Measurements from ENCODE around the gene MICAL1.
A peak's percentile ranks its signal among the peaks of the same experiment; 100 is the strongest.

MICAL1 gene

DNA sequence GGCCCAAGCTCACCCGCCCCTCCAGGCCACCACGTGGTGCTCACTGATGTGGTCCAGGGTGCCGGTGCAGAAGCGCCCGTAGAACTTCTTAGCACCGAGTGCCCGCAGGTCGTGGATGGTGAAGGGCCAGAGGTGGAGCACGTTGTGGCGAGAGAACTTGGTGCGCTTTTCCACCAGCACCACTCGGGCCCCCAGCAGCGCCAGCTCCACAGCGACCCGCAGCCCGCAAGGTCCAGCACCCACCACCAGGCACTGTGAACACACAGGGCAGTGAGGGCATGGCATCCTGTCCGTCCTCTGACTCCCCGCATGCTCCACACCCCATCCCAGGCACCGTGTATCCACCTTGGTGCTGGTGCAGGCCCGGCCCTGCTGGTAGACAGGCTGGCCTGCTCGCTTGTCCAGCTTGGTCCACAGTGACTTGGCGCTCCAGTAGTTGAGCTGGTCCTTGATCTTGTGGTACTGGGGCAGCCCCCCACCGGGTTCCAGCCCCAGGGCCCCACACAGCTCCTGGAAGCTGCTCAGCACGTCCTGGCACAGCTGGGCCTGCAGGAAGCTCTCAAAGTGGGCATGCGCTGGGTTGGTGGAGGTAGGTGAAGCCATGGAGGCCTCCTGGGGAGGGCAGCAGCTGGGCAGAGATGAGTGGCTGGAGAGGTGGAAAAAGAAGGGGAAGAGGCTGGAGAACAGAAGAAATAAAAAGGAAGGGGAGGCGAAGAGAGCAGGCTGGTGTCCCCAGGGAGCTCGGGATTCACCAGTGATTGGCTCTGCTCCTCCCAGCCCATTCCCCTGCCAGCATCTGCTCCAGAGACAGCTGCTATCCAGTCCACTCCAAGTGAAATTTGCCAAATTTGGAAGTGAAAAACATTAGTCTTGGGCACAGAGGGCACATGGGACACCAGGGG lies 1.7 kb downstream of the MICAL1 start:
- DNase-seq (ENCODE audit: low spot score): no peak

GRCh38 chr6:109453156-109453555 lies 2.4 kb downstream of the MICAL1 start:
- DNase-seq (ENCODE audit: low spot score): no peak

DNA sequence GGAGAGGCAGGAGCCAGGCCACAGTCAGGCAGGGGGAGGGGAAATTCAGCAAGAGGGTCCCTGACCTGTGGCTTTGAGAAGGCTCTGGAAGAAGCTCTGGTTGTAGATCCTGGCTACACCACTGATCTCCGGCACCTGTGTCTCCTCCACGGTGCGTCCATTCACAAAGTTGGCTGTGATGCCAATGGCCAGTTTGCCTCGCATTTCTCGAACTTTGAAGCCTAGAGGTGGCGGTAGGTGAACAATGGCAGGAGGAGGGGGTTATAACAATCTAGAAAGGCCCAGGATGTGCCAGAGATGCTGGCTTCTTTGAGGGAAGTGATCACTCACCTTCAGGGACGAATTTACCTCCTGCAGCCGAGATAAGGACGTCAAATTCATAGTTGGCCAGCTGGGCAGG lies 3.4 kb downstream of the MICAL1 start:
- no peak for DNase-seq (ENCODE audit: low spot score)

DNA sequence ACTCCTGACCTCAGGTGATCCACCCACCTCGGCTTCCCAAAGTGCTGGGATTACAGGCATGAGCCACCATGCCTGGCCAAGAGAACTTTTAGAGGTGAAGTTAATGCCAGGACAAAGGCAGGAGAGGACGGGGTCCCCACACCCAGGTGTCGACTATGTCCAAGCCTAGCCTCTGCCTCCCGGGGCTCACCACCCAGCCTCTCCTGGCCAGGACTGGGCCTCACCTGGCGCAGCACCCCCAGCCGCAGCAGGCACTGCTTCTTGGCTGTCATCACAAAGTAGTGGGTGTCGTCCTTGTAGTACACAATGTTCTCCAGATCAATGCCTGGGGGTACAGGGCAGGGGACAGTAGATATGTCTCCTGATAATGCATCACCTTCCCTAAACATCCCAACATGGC lies 4.2 kb downstream of the MICAL1 start:
- DNase-seq (ENCODE audit: low spot score): no peak

DNA sequence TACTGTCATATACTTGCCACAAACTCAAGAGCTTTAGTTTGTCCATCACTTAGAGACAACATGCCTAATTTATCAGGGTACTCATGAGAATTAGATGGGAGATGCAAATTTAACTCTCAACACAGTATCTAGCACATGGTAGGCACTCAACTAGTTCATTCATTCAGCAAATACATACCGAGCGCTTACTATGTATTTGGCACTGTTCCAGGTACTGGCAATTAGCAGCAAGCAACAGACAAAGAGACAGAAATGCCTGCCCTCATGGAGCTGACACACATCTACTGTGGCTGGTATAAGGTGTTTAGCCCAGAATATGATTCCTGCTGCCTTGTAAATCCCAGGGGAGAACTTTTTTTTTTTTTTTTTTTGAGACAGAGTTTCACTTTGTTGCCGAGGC lies 4.8 kb downstream of the MICAL1 start:
- peak; percentile 32 for DNase-seq (ENCODE audit: low spot score)

DNA sequence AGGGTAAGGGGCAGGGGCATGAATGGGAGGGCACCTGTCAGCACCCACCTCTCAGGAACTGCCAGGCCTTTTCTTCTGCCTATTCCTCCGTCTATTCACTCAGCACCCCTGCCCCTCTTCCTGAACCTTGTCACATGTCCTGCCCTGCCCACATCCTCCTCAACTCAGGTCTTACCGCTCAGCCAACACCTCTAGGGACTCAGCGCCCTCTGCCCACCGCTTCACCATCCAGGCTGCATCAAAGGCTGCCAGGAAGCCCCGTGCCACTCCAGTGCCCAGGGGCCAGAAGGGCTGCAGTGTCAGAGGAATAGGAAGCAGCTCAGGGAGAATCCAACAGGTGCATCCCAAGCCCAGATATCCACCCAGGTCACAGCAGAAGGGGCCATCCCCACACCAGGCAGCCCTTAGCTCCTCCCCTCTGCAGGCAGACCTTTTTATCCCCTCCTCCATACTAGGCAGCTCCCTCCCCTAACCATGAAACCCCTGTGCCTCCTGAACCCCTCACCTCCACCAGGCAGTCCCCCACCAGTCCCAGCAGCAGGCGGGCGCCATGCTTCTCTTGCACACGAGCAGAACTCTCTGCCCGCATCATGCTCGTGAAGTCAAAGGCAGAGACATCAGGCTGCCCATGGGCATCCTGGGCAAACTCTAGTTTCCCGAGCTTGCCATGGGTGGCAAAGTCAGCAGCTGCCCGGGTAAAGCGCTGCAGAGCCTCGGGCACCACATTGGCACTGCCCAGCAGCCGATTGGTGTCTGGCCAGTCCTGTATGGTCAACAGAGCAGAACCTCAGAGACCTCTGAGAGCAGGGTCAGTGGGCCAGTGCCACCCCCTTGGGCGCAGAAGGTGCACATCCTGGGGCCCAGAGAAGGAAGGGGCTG lies 5.5 kb downstream of the MICAL1 start:
- DNase-seq (ENCODE audit: low spot score): no peak

DNA sequence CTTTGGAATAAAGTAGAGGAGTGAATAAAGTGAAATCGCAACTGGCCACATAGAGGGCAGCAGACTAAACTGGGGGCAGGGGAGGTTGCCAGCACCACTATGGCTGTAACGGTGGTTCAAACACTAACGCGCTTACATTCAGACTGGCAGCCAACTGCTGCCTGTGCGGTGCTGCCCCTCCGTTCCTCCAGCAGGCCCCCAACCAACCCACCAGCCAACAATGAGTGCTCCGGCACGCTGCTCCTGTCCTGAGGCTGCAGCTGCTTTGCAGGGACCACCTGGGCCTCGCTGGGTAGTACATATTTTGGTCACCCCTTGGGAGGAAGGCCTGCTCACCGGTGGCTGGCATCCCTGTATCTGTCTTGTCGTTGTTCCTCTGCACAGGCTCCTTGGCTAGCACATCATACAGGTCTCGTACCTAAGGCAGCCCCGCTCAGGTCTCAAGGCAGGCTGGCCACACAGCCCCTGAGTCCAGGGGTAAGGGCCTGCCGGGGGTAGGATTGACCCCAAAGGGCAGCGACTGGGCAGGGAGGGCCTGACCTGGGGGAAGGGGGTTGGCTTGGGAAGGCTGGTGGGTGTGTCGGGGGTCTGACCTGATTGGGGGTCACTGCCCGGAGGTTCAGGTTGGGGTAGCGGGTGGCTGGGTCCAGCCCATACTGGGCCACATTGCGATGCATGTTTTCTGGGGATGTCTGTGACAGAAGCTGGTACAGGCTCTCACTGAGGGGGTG lies 6.3 kb downstream of the MICAL1 start:
- no peak for DNase-seq (ENCODE audit: low spot score)

DNA sequence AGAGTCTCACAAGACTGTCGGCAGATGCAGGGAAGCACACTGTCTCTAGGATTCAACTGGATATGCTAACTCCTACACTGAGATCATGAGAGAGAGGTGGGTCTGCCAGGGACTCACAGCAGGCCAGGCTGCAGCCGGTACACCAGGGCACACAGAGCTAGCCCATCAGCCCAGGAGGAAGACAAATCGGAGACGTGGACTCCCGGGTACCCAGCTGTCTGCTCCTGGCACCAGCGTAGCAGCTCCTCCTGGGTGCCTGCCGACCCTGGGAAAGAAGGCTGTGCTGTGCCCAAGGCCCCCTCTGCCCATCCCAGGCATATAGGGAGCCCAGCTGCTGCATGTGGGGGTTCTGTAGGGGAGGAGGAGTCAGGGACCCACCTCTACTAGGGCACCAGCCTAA lies 7.0 kb downstream of the MICAL1 start:
- DNase-seq (ENCODE audit: low spot score): no peak

- no peak for DNase-seq (ENCODE audit: low spot score)
These were observed 7.6 kb downstream of the MICAL1 start for GRCh38 chr6:109447878-109448555.

GRCh38 chr6:109447087-109447486 lies 8.5 kb downstream of the MICAL1 start:
- no peak for DNase-seq (ENCODE audit: low spot score)

GRCh38 chr6:109446541-109446940 lies 9.0 kb downstream of the MICAL1 start:
- DNase-seq (ENCODE audit: low spot score): no peak

GRCh38 chr6:109446072-109446471 lies 9.5 kb downstream of the MICAL1 start:
- DNase-seq (ENCODE audit: low spot score): no peak

GRCh38 chr6:109445382-109445781 lies 10.2 kb downstream of the MICAL1 start:
- DNase-seq (ENCODE audit: low spot score): no peak

GRCh38 chr6:109443425-109443950 lies 12.1 kb downstream of the MICAL1 start:
- DNase-seq (ENCODE audit: low spot score): no peak

DNA sequence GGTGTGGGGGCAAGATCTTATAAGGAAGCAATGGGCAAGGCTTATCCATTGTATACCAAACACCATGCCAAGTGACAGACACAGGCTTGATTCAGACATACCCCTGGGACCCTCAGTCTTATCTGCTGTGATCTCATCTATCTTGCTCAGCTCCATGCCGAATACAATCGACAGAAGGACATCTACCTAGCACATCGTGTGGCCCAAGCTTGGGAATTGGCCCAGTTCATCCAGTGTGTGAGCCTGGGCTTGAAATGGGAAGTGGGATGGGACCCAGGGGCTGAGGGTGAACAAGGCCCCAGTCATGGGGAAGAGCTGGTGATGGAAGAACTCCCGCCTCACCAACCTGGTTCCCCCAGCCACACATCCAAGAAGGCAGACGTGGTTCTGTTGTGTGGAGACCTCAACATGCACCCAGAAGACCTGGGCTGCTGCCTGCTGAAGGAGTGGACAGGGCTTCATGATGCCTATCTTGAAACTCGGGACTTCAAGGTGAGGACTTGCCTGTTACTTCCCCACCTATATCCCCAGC lies 13.1 kb downstream of the MICAL1 start:
- DNase-seq (ENCODE audit: low spot score): no peak

DNA sequence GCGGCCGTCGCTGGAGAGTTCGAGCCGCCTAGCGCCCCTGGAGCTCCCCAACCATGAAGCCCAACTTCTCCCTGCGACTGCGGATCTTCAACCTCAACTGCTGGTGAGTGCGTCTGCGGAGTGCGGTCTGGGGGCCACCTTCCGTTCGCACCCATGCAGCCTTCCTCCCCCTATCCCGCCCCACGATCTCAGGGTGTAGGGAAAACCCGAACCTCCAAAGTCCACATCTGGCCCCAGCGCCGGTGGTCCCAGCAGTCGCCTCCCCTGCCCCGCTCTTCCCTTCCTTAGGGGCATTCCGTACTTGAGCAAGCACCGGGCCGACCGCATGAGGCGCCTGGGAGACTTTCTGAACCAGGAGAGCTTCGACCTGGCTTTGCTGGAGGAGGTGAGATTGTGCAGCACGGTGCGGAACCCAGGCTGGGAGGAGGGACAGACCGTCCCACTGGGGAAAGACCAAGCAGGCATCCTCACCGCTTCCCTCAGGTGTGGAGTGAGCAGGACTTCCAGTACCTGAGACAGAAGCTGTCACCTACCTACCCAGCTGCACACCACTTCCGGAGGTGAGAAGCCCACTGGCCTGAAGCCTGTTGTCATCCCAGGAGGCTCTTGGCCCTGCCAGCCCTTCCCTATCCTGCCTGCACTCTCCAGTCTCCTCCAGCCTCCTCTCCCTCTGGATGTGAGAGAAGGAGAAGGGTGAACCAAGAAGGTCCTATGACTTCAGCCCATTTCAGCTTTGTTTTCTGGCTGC lies 14.3 kb downstream of the MICAL1 start:
- peak; percentile 67 for DNase-seq (ENCODE audit: low spot score)

DNA sequence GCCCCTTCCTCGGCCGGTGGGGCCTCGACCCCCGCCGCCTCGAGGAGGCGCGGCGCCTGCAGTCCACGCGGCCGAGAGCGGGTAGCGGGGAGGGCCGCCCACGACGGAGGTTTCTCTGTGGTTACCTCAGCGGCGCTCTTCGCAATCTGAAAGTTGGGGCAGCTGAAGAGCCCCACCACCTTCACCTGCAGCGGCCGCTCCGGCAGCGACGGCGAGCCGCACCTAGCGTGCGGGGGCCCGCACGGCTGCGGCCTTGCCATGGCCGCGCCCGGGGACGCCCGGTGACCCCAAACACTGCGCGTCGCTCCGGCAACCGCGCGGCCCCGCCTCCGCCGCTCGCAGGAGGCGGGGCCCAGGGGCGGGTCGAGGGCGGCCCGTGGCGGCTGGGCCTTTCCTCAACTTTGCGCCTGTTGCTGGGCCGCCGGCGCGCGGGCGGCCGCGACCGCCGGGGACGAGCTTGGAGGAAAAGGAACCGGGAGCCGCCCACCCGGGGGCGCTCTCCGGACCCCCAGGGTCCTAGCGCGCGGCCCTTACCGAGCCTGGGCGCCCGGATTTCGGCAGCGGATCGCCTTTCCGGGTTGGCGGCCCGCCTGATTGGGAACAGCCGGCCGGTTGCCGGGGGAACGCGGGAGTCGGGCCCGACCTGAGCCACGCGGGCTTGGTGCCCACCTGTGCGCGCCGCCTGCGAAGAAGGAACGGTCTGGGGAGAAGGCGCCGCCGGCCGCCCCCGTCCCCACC lies 15.1 kb downstream of the MICAL1 start, which contains the start of the genes PPIL6 and SMPD2:
Gene PPIL6, minus strand, starts transcription at position 298 of the 738 bp plus-strand sequence. Its CDS starts 38 bp downstream, at position 260.
Gene SMPD2, plus strand, starts transcription at position 394 of the 738 bp plus-strand sequence. CDS start 398 bp downstream, outside the sequence.
- peak; percentile 88 for DNase-seq (ENCODE audit: low spot score)

GRCh38 chr6:109436041-109436440 lies 19.5 kb downstream of the MICAL1 start:
- no peak for DNase-seq (ENCODE audit: low spot score)

DNA sequence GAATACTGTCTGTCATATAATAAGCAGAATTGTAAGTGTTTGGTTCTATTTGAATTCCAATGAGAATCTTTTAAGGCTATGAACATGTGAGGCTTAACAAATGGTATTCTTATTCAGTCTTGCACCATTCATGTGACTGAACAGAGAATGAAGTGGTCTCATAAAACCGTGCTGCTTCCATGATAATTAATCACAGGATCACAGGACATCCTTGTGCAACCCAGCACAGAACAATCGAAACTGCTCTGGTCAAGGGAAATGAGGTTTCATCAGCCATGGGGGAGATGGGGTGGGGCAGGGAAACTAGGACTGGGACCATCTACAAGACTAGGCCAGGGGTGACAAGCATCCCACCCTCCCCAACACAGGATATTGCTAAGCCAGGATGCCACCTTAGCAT lies 21.1 kb downstream of the MICAL1 start:
- DNase-seq (ENCODE audit: low spot score): no peak
